Progenitor cell of endocrine pancreas (in vitro differentiated cells): Measurements from ENCODE around the gene EFHD2. TPM values are rescaled to one million over a fixed set of nuclear protein-coding genes. Genes with fewer than 3 reads are reported as not detected.
"Not testable (repeated sequence)": the region's sequence is repeated elsewhere in the genome, so short reads cannot be mapped to it uniquely, and the experiment has no call there.

ENCODE experiments used
- DNase-seq: peaks from one replicate; pipeline ENCODE4 v3.0.0; 2021; ENCODE audit warnings: low spot score; ENCODE audit not compliant: unreplicated experiment
- H3K27ac Mint-ChIP-seq: 2 replicates; pipeline ENCODE4 v1.8.0; 2021; ENCODE audit warnings: mild to moderate bottlenecking, moderate library complexity, mixed read lengths
- H3K27me3 Mint-ChIP-seq: 2 replicates; pipeline ENCODE4 v1.8.0; 2021; ENCODE audit warnings: mixed read lengths
- H3K36me3 Mint-ChIP-seq: 2 replicates; pipeline ENCODE4 v1.8.0; 2022; ENCODE audit warnings: mixed read lengths; ENCODE audit not compliant: insufficient read depth
- H3K4me1 Mint-ChIP-seq: 2 replicates; pipeline ENCODE4 v1.8.0; 2021; ENCODE audit warnings: low read depth, mixed read lengths
- H3K4me3 Mint-ChIP-seq: 2 replicates; pipeline ENCODE4 v1.8.0; 2021; ENCODE audit warnings: low read depth, mild to moderate bottlenecking, moderate library complexity, mixed read lengths
- H3K9me3 Mint-ChIP-seq: 2 replicates; pipeline ENCODE4 v1.8.0; 2021; ENCODE audit warnings: low read depth, mixed read lengths
- total RNA-seq: library from RNA; stranded (reverse); gene quantifications from 2 replicates; pipeline ENCODE4 v1.2.1, GENCODE V29; 2021
- TF ChIP-seq, protein P1 (sequence below): fragments of 200-600 bp; sonication (generic); IDR thresholded peaks from one replicate; pipeline ENCODE4 v1.5.0; 2021; ENCODE audit warnings: antibody characterized with exemption, mild to moderate bottlenecking; ENCODE audit not compliant: unreplicated experiment

EFHD2 gene
- total RNA-seq, 1 donor from 2014 or later = 19.4 TPM

DNA sequence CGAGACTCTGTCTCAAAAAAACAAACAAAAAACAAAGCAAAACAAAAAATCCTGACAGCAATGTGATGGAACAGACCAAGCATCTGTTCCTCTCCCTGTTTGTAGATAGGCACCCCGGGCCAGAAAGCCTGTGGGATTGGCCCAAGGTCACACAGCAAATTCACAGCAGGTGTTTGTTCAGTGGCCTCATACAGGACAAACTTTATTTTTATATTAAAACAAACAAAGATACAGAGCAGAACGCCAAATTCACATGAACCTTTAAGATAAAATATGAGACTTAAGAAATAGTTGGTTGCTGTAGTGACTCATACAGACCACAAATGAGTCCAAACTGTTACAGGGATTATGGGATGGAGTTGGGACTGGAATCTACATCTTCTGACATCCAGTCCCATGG lies 44.6 kb downstream of the EFHD2 start:
- Mint-ChIP-seq H3K9me3 (peaks cover 10% of the 10 kb centered on the region), H3K4me3 (no peak overlapping the region)

DNA sequence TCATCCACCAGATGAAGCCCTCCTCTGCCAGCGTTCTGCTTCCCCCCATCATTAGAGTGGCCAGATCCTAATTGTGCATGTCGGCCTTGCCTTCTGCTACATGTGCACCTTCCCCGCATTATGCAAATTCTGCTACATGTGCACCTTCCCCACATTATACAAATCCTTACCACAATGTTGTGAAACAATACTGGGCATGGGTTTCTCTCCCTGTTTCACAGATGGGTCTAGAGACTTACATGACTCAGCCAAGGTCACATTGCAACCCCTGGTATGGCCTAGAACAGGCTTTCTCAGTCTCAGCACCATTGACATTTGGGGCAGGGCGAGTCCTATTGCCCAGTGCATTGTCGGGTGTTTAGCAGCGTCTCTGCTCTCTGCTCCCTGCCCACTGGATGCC lies 45.8 kb downstream of the EFHD2 start:
- Mint-ChIP-seq H3K36me3 (peaks cover 1% of the 10 kb centered on the region), H3K4me3 (no peak overlapping the region), H3K27me3 (no peaks in the 10 kb centered on the region), H3K4me1 (peaks cover 16% of the 10 kb centered on the region), H3K27ac (no peak overlapping the region), H3K9me3 (peaks cover 10% of the 10 kb centered on the region)
- DNase-seq = no peak
- TF ChIP-seq, protein P1, sequence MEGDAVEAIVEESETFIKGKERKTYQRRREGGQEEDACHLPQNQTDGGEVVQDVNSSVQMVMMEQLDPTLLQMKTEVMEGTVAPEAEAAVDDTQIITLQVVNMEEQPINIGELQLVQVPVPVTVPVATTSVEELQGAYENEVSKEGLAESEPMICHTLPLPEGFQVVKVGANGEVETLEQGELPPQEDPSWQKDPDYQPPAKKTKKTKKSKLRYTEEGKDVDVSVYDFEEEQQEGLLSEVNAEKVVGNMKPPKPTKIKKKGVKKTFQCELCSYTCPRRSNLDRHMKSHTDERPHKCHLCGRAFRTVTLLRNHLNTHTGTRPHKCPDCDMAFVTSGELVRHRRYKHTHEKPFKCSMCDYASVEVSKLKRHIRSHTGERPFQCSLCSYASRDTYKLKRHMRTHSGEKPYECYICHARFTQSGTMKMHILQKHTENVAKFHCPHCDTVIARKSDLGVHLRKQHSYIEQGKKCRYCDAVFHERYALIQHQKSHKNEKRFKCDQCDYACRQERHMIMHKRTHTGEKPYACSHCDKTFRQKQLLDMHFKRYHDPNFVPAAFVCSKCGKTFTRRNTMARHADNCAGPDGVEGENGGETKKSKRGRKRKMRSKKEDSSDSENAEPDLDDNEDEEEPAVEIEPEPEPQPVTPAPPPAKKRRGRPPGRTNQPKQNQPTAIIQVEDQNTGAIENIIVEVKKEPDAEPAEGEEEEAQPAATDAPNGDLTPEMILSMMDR = no peak

More for the DNA sequence above, 44.6 kb downstream of the EFHD2 start:
- Mint-ChIP-seq H3K27me3 (no peaks in the 10 kb centered on the region), H3K36me3 (peaks cover 1% of the 10 kb centered on the region), H3K4me1 (peaks cover 12% of the 10 kb centered on the region), H3K27ac (no peak overlapping the region)
- TF ChIP-seq, protein P1 = no peak
- DNase-seq = no peak

DNA sequence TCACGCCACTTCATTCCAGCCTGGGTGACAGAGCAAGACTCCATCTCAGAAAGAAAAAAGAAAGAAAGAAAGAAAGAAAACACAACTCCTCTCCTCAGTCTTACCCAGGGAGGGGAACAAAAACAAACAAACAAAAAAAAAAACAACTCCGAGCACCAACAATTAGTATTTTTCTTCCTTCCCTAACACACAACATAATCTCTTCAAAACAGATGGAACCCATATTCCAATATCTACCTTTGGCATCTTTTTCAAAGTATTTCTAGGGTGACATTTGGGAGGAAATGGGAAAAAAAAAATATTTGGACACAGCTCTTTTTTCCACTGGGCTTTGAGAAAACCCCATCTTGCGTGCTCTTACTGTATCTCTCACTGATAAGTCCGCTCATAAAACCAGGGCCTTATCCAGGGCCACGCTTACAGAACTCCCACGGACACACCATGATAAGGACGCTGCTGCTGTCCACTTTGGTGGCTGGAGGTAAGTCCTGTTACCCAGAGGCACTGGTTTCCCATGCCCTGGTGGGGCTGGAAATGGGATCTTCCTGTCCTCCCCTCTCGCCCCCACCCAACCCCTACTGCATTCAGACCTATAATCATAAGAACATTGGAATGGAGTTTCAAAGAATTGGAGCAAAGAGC lies 46.7 kb downstream of the EFHD2 start, which contains the start of gene CELA2A:
TSS of gene CELA2A (plus strand) at position 420 of the 642 bp plus-strand sequence. CDS start at position 442, 22 bp downstream.
- Mint-ChIP-seq H3K9me3 (peaks cover 4% of the 10 kb centered on the region), H3K27ac (peak within 1 kb of the TSS; percentile 64), H3K4me1 (peaks cover 16% of the 10 kb centered on the region), H3K36me3 (peaks cover 1% of the 10 kb centered on the region), H3K4me3 (no peak within 1 kb of the TSS), H3K27me3 (no peaks in the 10 kb centered on the region)
- DNase-seq = no peak
- TF ChIP-seq, protein P1 = no peak

DNA sequence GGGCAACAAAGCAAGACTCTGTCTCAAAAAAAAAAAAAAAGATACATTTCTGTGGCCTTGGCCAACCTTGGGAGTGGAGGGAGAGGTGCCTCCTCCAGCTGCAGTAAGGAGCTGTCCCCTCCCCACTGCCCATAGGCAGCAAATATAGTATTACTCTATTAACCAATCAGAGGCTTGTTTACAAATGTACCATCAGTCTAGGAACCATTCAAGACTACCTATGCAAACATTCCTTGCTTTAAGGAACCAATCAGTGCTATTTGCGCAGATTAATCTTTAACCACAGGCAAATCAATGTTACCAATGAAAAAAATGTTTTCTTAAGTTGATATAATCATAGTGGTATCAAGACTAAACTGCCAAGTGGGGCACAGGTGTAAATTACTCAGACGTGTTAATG lies 47.9 kb downstream of the EFHD2 start:
- Mint-ChIP-seq H3K4me3 (no peak overlapping the region), H3K36me3 (peaks cover 1% of the 10 kb centered on the region), H3K9me3 (peaks cover 4% of the 10 kb centered on the region), H3K27ac (peak overlapping the region; percentile 39), H3K27me3 (no peaks in the 10 kb centered on the region), H3K4me1 (peaks cover 16% of the 10 kb centered on the region)
- TF ChIP-seq, protein P1 = no peak
- DNase-seq = no peak

DNA sequence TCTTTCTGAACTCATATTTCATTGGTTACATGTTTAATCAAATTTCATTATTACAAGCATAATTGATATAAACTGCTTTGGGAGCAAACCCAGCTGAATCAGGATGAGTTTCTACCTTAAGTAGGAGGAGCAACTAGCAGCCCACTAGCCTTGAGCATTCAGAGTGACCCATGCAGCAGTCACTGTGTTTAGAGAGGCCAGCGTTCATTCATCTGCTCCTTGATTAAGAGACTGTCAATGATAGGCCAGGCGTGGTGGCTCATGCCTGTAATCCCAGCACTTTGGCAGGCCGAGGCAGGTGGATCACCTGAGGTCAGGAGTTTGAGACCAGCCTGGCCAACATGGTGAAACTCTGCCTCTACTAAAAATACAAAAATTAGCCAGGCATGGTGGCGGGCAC lies 48.7 kb downstream of the EFHD2 start:
- not testable (repeated sequence) for H3K27me3 Mint-ChIP-seq, H3K4me3 Mint-ChIP-seq, H3K9me3 Mint-ChIP-seq, DNase-seq, H3K36me3 Mint-ChIP-seq
- H3K27ac Mint-ChIP-seq = peak overlapping the region; percentile 2
- peaks cover 19% of the 10 kb centered on the region for H3K4me1 Mint-ChIP-seq
